Esophagus muscularis mucosa (tissue), 4 donors: ENCODE data around the gene POPDC3. TPM values are rescaled to one million over a fixed set of nuclear protein-coding genes. Genes with fewer than 3 reads are reported as not detected.
A peak's percentile ranks its signal among the peaks of the same experiment; 100 is the strongest.

ENCODE experiments used
- DNase-seq: peaks from one replicate; pipeline ENCODE4 v3.0.0-alpha.2; 2017; ENCODE audit errors: extremely low spot score
- H3K27ac ChIP-seq, 4 donors: fragments of 200-600 bp; sonication (generic); replicated peaks in 1 of 4; 1 replicate in 3 of 4; 2 replicates in 1 of 4; pipeline ENCODE4 v1.5.1; 2016 to 2019; ENCODE audit warnings: mild to moderate bottlenecking in 1 of 4
- H3K27me3 ChIP-seq, 4 donors: fragments of 200-600 bp; sonication (generic); one replicate each; pipeline versions ENCODE4 v1.5.1 to v1.6.0; 2016 to 2019
- H3K36me3 ChIP-seq, 4 donors: fragments of 200-600 bp; sonication (generic); one replicate each; pipeline ENCODE4 v1.5.1; 2016 to 2019
- H3K4me1 ChIP-seq, 4 donors: fragments of 200-600 bp; sonication (generic); one replicate each; pipeline ENCODE4 v1.5.1; 2016 to 2019
- H3K4me3 ChIP-seq, 4 donors: fragments of 200-600 bp; sonication (generic); 1 replicate in 2 of 4; 2 replicates in 2 of 4; pipeline ENCODE4 v1.5.1; 2016 to 2019; ENCODE audit warnings: mild to moderate bottlenecking in 4 of 4, moderate library complexity in 1 of 4
- H3K9me3 ChIP-seq, 4 donors: fragments of 200-600 bp; sonication (generic); 1 replicate in 3 of 4; 2 replicates in 1 of 4; pipeline ENCODE4 v1.5.1; 2016 to 2019
- EP300 ChIP-seq: sonication (generic); formaldehyde crosslinking; IDR thresholded peaks from one replicate; pipeline ENCODE4 v1.6.1; 2017; ENCODE audit warnings: antibody characterized with exemption
- POLR2A ChIP-seq: fragments of 450-650 bp; IDR thresholded peaks from one replicate; pipeline ENCODE4 v1.6.1; 2017; ENCODE audit warnings: antibody characterized with exemption, moderate library complexity, mild to moderate bottlenecking, low read depth
- POLR2AphosphoS5 ChIP-seq, 2 donors: sonication (generic); formaldehyde crosslinking; IDR thresholded peaks; one replicate each; pipeline ENCODE4 v1.6.1; 2017; ENCODE audit warnings: antibody characterized with exemption in 2 of 2
- WGBS: methylation state at CpG from one replicate; pipeline ENCODE4 v1.1.5; 2018; 5-methylcytosine and 5-hydroxymethylcytosine counted together
- intact Hi-C: fragments of 100-400 bp; cut with DNase I; formaldehyde crosslinking; loops from one replicate; pipeline ENCODE4 v1.15.1; 2023
- total RNA-seq, 4 donors: library from RNA; depleted of rRNA; stranded (reverse); fragments of >200 nt; gene quantifications; one replicate each; pipeline versions ENCODE4 v1.1.0 to v1.2.1, GENCODE V29; 2016
- TF ChIP-seq, protein P1 (sequence below), 3 experiments: fragments of 200-600 bp in 2 of 3; fragments of 450-650 bp in 1 of 3; sonication (generic) in 2 of 3; IDR thresholded peaks; one replicate each; pipeline ENCODE4 v1.5.1; 2017 to 2019; ENCODE audit warnings: antibody characterized with exemption in 3 of 3, mild to moderate bottlenecking in 2 of 3, moderate library complexity in 1 of 3

POPDC3 gene
- total RNA-seq, 4 donors from 2014 or later = not detected

DNA sequence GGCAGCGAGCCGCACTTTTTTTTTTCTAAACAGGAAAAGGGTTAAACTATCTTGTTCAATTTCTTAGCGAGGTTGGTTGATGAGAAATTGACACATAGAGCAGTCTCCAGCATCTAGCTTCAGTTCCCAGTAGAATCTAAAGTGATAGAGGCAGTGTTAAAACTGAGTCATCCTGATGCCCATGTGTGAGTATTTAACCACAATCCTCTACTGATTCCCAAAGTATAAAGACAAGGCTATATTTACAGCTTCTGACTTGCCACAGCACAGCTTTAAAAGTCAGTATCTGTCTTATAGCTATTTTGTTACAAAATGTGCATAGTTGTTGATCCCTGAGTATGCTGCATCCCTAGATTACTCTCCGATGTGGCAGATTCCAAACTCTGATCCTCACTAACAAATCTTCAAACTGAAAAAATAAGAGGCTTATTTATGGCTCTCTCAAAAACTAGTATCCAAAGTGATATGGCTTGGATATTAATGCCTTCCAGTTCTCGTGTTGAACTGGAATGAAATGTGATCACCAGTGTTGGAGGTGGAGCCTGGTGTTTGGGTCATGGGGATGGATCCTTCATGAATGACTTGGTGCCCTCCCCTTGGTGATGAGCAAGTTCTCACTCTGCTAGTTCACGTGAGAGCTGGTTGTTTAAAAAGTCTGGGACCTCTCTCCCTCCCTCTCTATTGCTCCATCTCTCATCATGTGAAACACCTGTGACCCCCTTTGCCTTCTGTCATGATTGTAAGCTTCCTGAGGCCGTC lies 13.1 kb upstream of the POPDC3 start:
- Histone ChIP-seq H3K4me1 (no peaks in the 10 kb centered on the region), H3K27ac (no peak overlapping the region), H3K27me3 (no peaks in the 10 kb centered on the region), H3K9me3 (peaks cover 0 to 8% (median 0%) of the 10 kb centered on the region in 4 donors), H3K36me3 (no peaks in the 10 kb centered on the region), H3K4me3 (no peak overlapping the region)
- no peak for DNase-seq
- 70% methylated on average over 7 of the region's 7 CpGs for WGBS
- TF ChIP-seq, protein P1, sequence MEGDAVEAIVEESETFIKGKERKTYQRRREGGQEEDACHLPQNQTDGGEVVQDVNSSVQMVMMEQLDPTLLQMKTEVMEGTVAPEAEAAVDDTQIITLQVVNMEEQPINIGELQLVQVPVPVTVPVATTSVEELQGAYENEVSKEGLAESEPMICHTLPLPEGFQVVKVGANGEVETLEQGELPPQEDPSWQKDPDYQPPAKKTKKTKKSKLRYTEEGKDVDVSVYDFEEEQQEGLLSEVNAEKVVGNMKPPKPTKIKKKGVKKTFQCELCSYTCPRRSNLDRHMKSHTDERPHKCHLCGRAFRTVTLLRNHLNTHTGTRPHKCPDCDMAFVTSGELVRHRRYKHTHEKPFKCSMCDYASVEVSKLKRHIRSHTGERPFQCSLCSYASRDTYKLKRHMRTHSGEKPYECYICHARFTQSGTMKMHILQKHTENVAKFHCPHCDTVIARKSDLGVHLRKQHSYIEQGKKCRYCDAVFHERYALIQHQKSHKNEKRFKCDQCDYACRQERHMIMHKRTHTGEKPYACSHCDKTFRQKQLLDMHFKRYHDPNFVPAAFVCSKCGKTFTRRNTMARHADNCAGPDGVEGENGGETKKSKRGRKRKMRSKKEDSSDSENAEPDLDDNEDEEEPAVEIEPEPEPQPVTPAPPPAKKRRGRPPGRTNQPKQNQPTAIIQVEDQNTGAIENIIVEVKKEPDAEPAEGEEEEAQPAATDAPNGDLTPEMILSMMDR (IDR thresholded peaks at IDR 0.05) = no peak
- TF ChIP-seq EP300 (no peak), POLR2AphosphoS5 (IDR thresholded peaks at IDR 0.05) (no peak), POLR2A (no peak)
- intact Hi-C loops = no loop called here

- H3K36me3 ChIP-seq = no peaks in the 10 kb centered on the region
- H3K27me3 ChIP-seq = no peaks in the 10 kb centered on the region
- H3K27ac ChIP-seq = no peak overlapping the region
- 89% methylated on average over 1 of the region's 1 CpG for WGBS
- intact Hi-C loops = no loop called here
- no peaks in the 10 kb centered on the region for H3K4me1 ChIP-seq
- H3K4me3 ChIP-seq = no peak overlapping the region
- no peak for DNase-seq
- no peaks in the 10 kb centered on the region for H3K9me3 ChIP-seq
- TF ChIP-seq EP300 (no peak), POLR2A (no peak), POLR2AphosphoS5 (IDR thresholded peaks at IDR 0.05) (no peak)
- TF ChIP-seq, protein P1 (IDR thresholded peaks at IDR 0.05) = no peak
These were observed 11.5 kb upstream of the POPDC3 start for GRCh38 chr6:105191351-105191750.

DNA sequence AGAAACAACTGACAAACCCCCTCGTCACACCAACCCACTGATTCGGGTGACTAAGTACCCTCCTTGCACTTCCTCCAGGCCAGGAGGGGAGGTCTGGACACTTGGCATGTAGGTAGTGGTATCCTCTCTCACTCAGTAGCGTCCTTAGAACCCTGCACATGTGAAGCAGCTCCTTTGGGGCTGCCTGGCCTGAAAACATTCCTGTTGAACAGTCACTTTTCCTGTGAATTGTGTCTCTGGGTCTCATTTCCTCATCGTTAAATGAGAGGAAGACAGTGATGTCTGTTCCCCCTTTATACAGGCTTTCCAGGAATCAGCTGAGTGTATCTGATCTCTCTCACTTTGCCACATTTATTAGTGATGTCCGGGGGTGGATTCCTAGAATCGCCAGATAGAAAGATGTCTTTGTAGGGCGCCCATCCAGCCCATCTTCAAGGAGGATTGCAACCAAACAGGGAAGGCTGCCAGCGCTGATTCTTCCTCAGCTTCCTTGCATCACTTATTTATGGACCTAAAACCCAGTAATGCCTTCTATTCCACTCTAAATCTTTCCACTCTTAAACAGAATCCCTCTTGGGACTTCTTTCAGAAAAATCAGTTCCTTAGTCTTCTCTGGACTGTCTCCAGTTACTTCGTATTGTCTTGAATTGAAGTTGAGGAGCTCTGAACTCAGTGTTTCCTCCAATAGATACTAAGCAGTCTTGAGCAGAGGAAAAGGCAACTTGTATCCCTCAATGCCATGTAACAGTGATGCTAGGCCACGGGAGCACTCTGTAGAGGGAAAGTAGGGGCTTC lies 9.4 kb upstream of the POPDC3 start:
- Histone ChIP-seq H3K9me3 (no peaks in the 10 kb centered on the region), H3K4me3 (no peak overlapping the region), H3K27me3 (no peaks in the 10 kb centered on the region), H3K27ac (no peak overlapping the region), H3K36me3 (no peaks in the 10 kb centered on the region), H3K4me1 (no peaks in the 10 kb centered on the region)
- TF ChIP-seq EP300 (no peak), POLR2A (no peak)
- WGBS = 81% methylated on average over 10 of the region's 10 CpGs
- intact Hi-C loops = no loop called here
- DNase-seq = no peak

- H3K27ac ChIP-seq = no peak overlapping the region
- no peaks in the 10 kb centered on the region for H3K36me3 ChIP-seq
- peaks cover 0 to 5% (median 0%) of the 10 kb centered on the region in 4 donors for H3K27me3 ChIP-seq
- H3K9me3 ChIP-seq = no peaks in the 10 kb centered on the region
- intact Hi-C loops = no loop called here
- DNase-seq = no peak
- TF ChIP-seq POLR2AphosphoS5 (IDR thresholded peaks at IDR 0.05) = no peak
- TF ChIP-seq, protein P1 (IDR thresholded peaks at IDR 0.05) = no peak
- no peak for TF ChIP-seq POLR2A
- TF ChIP-seq EP300 = no peak
- H3K4me1 ChIP-seq = no peaks in the 10 kb centered on the region
- 94% methylated on average over 2 of the region's 2 CpGs for WGBS
- no peak overlapping the region for H3K4me3 ChIP-seq
These were observed 8.4 kb upstream of the POPDC3 start for GRCh38 chr6:105188251-105188650.

DNA sequence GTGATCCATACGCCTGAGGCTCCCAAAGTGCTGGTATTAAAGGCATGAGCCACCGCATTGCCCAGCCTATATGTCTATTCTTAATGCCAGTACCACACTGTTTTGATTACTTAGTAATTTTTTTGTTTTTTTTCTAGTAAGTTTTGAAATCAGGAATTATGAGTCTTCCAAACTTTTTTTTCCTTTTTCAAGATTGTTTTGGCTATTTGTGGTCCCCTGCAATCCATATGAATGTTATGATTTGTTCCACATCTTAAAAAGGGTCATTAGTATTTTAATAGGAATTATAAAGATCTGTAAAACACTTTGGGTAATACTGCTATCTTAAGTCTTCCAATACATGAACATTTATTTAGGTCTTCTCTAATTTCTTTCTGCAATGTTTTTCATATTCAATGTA lies 6.8 kb upstream of the POPDC3 start:
- intact Hi-C loops = no loop called here
- Histone ChIP-seq H3K9me3 (no peaks in the 10 kb centered on the region), H3K36me3 (no peaks in the 10 kb centered on the region), H3K27ac (no peak overlapping the region), H3K27me3 (peaks cover 0 to 18% (median 0%) of the 10 kb centered on the region in 4 donors), H3K4me1 (no peaks in the 10 kb centered on the region), H3K4me3 (no peak overlapping the region)
- DNase-seq = peak; percentile 7
- 81% methylated on average over 2 of the region's 2 CpGs for WGBS
- TF ChIP-seq, protein P1 (IDR thresholded peaks at IDR 0.05) = no peak
- TF ChIP-seq POLR2AphosphoS5 (IDR thresholded peaks at IDR 0.05) (no peak), EP300 (no peak), POLR2A (no peak)
